Vagina (tissue), 2 donors: ENCODE data around the gene CTNNA3. TPM values are rescaled to one million over a fixed set of nuclear protein-coding genes. Genes with fewer than 3 reads are reported as not detected.

Source experiments
- DNase-seq, 2 donors: peaks; one replicate each; pipeline ENCODE4 v3.0.0-alpha.2; 2017; ENCODE audit errors: extremely low spot score in 2 of 2
- H3K27ac ChIP-seq: fragments of 200-600 bp; sonication (generic); one replicate; pipeline ENCODE4 v1.5.1; 2019
- H3K27me3 ChIP-seq: fragments of 200-600 bp; sonication (generic); one replicate; pipeline ENCODE4 v1.5.1; 2019
- H3K36me3 ChIP-seq, 2 donors: fragments of 200-600 bp; sonication (generic); one replicate each; pipeline ENCODE4 v1.5.1; 2017 to 2019
- H3K4me1 ChIP-seq: fragments of 200-600 bp; sonication (generic); one replicate; pipeline ENCODE4 v1.5.1; 2019
- H3K4me3 ChIP-seq, 2 donors: fragments of 200-600 bp; sonication (generic); 1 replicate in 1 of 2; 2 replicates in 1 of 2; pipeline ENCODE4 v1.5.1; 2016 to 2019
- H3K9me3 ChIP-seq: fragments of 200-600 bp; sonication (generic); one replicate; pipeline ENCODE4 v1.5.1; 2019
- POLR2A ChIP-seq, 2 donors: fragments of 450-650 bp; IDR thresholded peaks; one replicate each; pipeline ENCODE4 v1.6.1; 2017; ENCODE audit warnings: antibody characterized with exemption in 2 of 2, mild to moderate bottlenecking in 2 of 2, moderate library complexity in 2 of 2
- POLR2AphosphoS5 ChIP-seq, 2 donors: sonication (generic); formaldehyde crosslinking; IDR thresholded peaks; one replicate each; pipeline ENCODE4 v1.9.0; 2017; ENCODE audit warnings: antibody characterized with exemption in 2 of 2, mild to moderate bottlenecking in 2 of 2, low read depth in 1 of 2; ENCODE audit not compliant: insufficient read depth in 1 of 2
- intact Hi-C: fragments of 100-400 bp; cut with DNase I; formaldehyde crosslinking; loops from one replicate; pipeline ENCODE4 v1.15.1; 2023
- total RNA-seq: library from RNA; depleted of rRNA; stranded (reverse); fragments of >200 nt; gene quantifications from one replicate; pipeline ENCODE4 v1.2.3, GENCODE V29; 2016
- TF ChIP-seq, protein P1 (sequence below), 3 experiments: fragments of 450-650 bp in 2 of 3; fragments of 200-600 bp in 1 of 3; sonication (generic) in 1 of 3; IDR thresholded peaks; one replicate each; pipeline ENCODE4 v1.5.1; 2017 to 2019; ENCODE audit warnings: antibody characterized with exemption in 3 of 3, mild to moderate bottlenecking in 2 of 3, moderate library complexity in 2 of 3

The CTNNA3 gene
- total RNA-seq, 1 donor from 2014 or later = 0.98 TPM

DNA sequence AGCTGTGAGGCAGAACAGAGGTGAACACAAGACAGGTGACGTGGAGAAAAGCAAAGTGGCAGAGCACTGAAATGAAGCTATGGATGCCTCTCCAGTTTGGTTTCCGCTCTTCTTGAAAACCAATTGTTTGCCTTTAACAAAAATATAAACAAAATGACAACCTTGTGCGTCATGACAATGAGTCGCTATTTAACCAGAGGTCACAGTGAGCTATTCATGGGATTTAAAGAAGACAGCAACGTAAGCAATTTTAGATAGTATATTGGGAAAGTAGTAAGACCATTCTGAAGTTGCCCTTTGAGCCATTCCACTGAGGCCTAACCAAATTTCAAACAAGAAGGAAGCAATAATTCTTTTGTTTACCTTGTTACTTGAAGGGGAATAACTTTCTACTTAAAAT is 785.3 kb downstream of the CTNNA3 start:
- Histone ChIP-seq H3K27me3 (no peaks in the 10 kb centered on the region), H3K9me3 (no peaks in the 10 kb centered on the region), H3K4me3 (no peak overlapping the region), H3K4me1 (no peaks in the 10 kb centered on the region), H3K27ac (no peak overlapping the region), H3K36me3 (no peaks in the 10 kb centered on the region)
- no peak for DNase-seq
- TF ChIP-seq, protein P1, sequence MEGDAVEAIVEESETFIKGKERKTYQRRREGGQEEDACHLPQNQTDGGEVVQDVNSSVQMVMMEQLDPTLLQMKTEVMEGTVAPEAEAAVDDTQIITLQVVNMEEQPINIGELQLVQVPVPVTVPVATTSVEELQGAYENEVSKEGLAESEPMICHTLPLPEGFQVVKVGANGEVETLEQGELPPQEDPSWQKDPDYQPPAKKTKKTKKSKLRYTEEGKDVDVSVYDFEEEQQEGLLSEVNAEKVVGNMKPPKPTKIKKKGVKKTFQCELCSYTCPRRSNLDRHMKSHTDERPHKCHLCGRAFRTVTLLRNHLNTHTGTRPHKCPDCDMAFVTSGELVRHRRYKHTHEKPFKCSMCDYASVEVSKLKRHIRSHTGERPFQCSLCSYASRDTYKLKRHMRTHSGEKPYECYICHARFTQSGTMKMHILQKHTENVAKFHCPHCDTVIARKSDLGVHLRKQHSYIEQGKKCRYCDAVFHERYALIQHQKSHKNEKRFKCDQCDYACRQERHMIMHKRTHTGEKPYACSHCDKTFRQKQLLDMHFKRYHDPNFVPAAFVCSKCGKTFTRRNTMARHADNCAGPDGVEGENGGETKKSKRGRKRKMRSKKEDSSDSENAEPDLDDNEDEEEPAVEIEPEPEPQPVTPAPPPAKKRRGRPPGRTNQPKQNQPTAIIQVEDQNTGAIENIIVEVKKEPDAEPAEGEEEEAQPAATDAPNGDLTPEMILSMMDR (IDR thresholded peaks at IDR 0.05) = no peak
- TF ChIP-seq POLR2A (IDR thresholded peaks at IDR 0.05) = no peak
- no peak for TF ChIP-seq POLR2AphosphoS5 (IDR thresholded peaks at IDR 0.05; ENCODE audit: insufficient read depth in 1 of 2, low read depth in 1 of 2)
- intact Hi-C loops = no loop called here

DNA sequence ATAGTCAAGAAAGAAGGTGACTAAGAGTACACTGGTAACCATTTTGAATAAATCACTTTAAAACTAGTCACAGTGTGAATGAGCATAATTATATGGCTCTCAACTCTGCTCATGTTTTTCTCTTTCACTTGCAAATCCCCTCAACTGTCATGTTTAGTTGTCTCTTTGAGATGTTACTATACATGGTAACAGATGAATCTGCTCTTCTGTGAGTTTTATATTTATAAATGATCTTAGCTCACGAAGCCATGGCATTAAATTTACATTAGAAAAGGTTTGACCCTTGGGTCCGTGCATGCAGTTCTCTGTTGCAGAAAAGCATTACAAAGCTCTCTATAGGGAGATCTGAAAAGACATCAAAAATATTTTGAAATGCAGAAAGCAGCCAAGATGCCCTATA is 803.1 kb downstream of the CTNNA3 start:
- intact Hi-C loops = no loop called here
- Histone ChIP-seq H3K4me3 (no peak overlapping the region), H3K27ac (no peak overlapping the region), H3K36me3 (no peaks in the 10 kb centered on the region), H3K4me1 (no peaks in the 10 kb centered on the region), H3K27me3 (no peaks in the 10 kb centered on the region), H3K9me3 (peaks cover under 1% of the 10 kb centered on the region)
- TF ChIP-seq POLR2A (IDR thresholded peaks at IDR 0.05) (no peak), POLR2AphosphoS5 (IDR thresholded peaks at IDR 0.05; ENCODE audit: insufficient read depth in 1 of 2, low read depth in 1 of 2) (no peak)
- TF ChIP-seq, protein P1 (IDR thresholded peaks at IDR 0.05) = no peak
- no peak for DNase-seq

DNA sequence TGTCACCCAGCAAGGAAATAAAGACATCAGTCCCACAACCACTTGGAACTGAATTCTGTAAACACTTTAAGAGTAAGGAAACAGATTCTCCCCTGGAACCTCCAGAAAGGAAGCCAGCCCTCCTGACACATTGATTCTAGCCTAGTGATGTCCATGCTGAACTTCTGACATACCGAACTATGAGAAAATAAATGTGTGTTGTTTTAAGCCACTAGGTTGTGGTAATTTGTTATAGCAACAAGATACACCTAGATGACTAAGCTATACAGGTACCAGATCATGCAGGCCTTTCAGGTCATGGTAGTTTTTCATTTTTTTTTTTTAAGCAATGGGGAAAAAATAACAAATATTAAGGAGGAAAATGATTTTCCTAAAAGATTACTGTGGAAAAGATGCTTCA is 807.8 kb downstream of the CTNNA3 start:
- no peak overlapping the region for H3K27ac ChIP-seq
- no peak for DNase-seq
- H3K27me3 ChIP-seq = no peaks in the 10 kb centered on the region
- no peaks in the 10 kb centered on the region for H3K36me3 ChIP-seq
- no peaks in the 10 kb centered on the region for H3K4me1 ChIP-seq
- no peak overlapping the region for H3K4me3 ChIP-seq
- TF ChIP-seq POLR2AphosphoS5 (IDR thresholded peaks at IDR 0.05; ENCODE audit: insufficient read depth in 1 of 2, low read depth in 1 of 2) = no peak
- no peak for TF ChIP-seq POLR2A (IDR thresholded peaks at IDR 0.05)
- TF ChIP-seq, protein P1 (IDR thresholded peaks at IDR 0.05) = no peak
- no peaks in the 10 kb centered on the region for H3K9me3 ChIP-seq
- intact Hi-C loops = no loop called here

DNA sequence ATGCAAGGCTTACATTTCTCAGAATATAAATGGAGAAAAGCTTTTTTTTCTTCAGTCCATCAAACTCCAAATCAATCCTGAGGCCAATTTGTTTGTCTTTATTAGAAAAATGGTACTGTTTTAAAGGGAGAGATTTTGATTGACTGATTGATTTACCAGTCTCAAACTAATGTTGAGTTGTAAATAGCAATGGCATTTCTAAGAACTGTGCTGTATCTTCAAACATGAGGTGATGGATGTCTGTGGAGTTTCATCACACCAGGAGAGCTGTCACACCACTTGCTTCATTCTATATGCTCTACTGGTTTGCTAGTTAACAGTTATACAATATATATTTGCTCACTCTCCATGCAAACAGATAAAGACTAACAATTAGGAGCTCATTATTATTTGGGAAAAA is 809.1 kb downstream of the CTNNA3 start:
- Histone ChIP-seq H3K9me3 (no peaks in the 10 kb centered on the region), H3K4me1 (no peaks in the 10 kb centered on the region), H3K36me3 (no peaks in the 10 kb centered on the region), H3K27me3 (no peaks in the 10 kb centered on the region), H3K4me3 (no peak overlapping the region), H3K27ac (no peak overlapping the region)
- intact Hi-C loops = no loop called here
- DNase-seq = no peak
- no peak for TF ChIP-seq POLR2A (IDR thresholded peaks at IDR 0.05)
- TF ChIP-seq, protein P1 (IDR thresholded peaks at IDR 0.05) = no peak
- no peak for TF ChIP-seq POLR2AphosphoS5 (IDR thresholded peaks at IDR 0.05; ENCODE audit: insufficient read depth in 1 of 2, low read depth in 1 of 2)

DNA sequence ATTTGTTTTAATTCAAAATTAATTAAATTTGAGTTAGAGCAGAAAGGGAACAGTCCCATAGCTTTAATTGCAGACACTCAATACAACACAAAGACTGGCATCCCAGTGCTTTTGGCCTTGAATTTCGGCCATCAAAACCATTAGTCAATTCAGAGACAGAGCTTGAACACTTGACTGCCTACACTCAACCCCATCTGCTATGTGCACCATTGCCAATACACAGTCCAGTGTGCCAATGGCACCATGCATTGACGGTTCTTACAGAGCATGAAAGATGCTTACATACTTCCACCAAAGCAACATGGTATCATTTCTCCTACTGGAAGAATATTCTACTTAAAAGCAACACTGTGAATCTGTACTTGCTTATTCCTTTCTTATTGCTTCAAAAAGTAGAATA is 813.7 kb downstream of the CTNNA3 start:
- TF ChIP-seq, protein P1 (IDR thresholded peaks at IDR 0.05) = no peak
- TF ChIP-seq POLR2A (IDR thresholded peaks at IDR 0.05) (no peak), POLR2AphosphoS5 (IDR thresholded peaks at IDR 0.05; ENCODE audit: insufficient read depth in 1 of 2, low read depth in 1 of 2) (no peak)

More for the DNA sequence above, 813.7 kb downstream of the CTNNA3 start:
- no peak overlapping the region for H3K27ac ChIP-seq
- intact Hi-C loops = no loop called here
- no peaks in the 10 kb centered on the region for H3K4me1 ChIP-seq
- H3K27me3 ChIP-seq = no peaks in the 10 kb centered on the region
- DNase-seq = no peak
- no peaks in the 10 kb centered on the region for H3K36me3 ChIP-seq
- H3K4me3 ChIP-seq = no peak overlapping the region
- no peaks in the 10 kb centered on the region for H3K9me3 ChIP-seq
